GM12874 (cell line): ENCODE data around the gene SLN.

ENCODE experiments used
- TF ChIP-seq, protein P1 (sequence below): IDR thresholded peaks from 2 replicates; pipeline ENCODE4 v1.5.1; 2011; ENCODE audit warnings: low read depth, mild to moderate bottlenecking, control low read depth, low read length, moderate library complexity; ENCODE audit not compliant: insufficient read depth

SLN gene

DNA sequence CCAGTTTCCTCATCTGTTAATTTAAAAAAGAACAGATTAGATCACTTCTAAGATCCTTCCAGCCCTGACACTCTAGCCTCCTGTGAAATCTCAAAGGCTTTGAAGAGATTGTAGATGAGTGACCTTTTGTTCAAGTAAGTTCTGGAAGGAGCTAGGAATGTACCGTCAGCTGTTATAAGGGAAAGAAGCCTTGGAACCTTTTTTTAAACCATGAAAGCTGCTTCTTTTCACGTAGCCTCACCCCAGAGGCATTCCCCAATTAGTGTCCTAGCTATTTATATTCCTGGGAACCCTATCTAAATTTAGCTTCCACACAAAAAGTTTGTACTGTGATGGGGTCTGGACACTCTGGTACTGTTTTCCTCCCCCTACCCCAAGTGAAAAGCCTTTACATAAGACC, 35.8 kb upstream of the SLN start:
- TF ChIP-seq, protein P1, sequence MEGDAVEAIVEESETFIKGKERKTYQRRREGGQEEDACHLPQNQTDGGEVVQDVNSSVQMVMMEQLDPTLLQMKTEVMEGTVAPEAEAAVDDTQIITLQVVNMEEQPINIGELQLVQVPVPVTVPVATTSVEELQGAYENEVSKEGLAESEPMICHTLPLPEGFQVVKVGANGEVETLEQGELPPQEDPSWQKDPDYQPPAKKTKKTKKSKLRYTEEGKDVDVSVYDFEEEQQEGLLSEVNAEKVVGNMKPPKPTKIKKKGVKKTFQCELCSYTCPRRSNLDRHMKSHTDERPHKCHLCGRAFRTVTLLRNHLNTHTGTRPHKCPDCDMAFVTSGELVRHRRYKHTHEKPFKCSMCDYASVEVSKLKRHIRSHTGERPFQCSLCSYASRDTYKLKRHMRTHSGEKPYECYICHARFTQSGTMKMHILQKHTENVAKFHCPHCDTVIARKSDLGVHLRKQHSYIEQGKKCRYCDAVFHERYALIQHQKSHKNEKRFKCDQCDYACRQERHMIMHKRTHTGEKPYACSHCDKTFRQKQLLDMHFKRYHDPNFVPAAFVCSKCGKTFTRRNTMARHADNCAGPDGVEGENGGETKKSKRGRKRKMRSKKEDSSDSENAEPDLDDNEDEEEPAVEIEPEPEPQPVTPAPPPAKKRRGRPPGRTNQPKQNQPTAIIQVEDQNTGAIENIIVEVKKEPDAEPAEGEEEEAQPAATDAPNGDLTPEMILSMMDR = no peak

DNA sequence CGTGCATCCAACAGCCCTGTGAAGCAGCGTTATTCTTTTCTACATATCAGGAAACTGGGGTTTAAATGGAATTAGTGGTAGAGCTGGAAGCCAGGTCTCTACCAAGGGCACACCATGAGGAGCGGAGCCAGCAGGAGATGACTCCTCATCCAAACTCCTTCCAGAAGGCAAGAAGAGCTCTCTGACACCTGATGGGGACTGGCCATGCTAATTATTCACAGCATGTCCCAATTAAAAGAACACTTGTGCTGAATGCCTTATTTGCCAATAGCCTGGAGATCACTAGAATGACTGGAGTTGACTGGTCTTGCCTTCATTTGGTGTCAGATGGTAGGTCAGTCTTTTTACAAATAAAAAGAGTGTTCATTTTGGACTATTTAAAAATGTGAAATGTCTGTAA, 32.9 kb upstream of the SLN start:
- TF ChIP-seq, protein P1 = no peak

DNA sequence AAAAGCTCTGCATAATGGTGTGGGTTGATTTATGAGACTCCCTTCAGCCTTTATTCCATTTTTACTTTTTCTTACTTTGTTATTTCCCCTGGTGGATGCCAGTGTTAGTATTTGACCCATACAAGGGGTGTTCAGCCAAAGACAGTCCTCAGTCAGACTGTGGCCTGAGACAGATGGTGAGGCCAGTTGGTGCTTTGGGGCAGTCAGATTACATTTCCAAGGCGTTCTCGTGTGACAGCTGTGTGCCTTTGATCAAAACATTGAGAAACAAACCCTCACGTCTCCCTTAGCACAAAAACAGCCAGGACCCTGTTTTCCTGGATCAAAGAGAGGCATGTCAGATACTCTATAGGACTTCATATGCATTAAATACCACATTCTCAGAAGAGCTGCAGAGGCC, 31.3 kb upstream of the SLN start:
- TF ChIP-seq, protein P1 = no peak

DNA sequence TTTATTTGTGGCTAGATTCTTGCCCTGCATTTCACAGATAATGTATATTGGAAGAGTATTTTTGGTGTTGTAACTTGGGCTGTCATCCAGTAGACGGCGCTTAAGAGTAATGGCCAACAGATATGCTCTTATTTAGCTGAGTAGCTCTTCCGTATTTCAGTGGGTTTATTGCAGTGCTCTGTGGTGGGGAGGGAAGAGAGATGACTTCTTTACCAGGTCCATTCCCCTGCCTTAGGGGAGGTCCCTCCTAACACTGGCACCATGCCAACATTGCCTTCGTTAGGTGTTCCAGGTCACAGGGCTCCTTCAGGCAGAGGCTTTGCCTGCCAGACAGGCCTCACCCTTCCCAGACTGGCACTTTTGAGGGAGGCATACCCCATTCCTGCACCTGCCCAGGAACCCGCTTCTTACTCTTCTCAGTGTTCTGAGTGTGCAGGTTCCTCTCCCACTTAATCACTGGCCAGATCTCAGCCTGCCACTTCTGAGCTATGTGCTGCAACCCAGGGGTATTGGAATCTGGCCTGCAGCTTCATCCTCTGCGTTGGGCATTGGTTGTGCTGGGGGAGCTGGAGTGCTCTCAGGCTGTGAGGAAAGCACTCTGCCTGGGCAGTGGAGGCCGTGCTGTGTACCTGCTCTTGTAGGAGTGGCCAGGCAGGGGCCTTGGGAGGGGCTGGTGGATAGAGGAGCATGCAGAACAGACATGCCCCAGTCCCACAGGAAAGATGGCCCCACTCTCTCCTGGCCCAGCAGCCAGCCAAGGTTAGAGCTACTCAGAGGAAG, 29.4 kb upstream of the SLN start:
- TF ChIP-seq, protein P1 = peak; percentile 86

DNA sequence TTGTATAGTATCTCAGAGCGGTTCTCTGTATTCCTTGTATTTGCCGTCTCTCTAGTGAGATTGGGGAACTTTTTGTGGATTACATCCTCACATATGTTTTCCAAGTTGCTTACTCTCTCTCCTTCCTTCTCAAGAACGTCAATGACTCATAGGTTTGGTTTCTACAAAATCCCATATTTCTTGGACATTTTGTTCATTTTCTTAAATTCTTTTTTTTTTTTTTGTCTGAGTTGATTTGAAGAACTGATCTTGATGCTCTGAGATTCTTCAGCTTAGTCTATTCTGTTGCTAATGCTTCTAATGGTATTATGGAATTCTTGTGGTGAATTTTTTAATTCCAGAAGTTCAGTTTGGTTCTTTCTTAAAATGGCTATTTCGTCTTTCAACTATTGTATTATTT, 28.4 kb upstream of the SLN start:
- TF ChIP-seq, protein P1 = no peak

DNA sequence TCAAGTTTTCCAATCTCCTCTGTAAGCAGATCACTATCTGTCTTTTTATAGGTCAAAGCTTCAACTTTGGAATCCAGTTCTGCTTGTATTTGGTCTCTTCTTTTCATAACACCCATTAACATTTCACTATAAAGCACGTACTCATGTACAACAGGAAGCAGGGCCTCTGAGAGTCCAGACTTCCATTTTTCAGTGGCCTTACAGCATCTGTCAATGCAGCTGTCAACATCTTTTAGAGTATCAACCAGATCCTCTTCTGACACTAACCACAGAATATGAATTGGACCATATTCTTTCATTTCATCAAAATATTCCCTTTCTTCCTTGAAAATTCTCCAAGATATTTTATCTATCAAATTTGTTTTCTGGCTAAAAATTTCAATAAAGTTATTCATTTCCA, 24.7 kb upstream of the SLN start:
- TF ChIP-seq, protein P1 = no peak

DNA sequence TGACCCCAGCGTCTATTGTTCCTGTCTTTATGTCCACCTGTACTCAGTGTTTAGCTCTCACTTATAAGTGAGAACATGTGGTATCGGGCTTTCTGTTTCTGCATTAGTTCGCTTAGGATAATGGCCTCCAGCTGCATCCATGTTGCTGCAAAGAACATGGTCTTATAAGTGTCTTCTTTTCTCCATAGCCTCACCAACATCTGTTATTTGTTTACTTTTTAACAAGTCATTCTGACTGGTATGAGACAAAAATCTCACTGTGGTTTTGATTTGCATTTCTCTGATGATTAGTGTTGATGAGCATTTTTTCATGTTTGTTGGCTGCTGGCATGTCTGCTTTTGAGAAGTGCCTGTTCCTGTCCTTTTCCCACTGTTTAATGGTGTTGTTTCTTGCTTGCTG, 21.7 kb upstream of the SLN start:
- TF ChIP-seq, protein P1 = no peak

DNA sequence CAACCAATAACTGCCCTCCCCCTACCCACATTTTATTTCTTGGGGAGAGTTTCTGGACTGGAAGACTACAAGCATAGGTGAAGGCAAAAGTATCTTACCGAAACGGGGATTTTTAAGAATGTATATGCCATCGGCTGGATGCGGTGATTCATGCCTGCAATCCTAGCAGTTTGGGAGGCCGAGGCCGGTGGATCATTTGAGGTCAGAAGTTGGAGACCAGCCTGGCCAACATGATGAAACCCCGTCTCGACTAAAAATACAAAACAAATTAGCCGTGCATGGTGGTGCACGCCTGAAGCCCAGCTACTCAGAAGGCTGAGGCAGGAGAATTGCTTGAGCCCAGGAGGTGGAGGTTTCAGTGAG, 20.8 kb upstream of the SLN start:
- TF ChIP-seq, protein P1 = no peak
